HepG2 (cell line): Measurements from ENCODE around the gene NOL8. TPM values are rescaled to one million over a fixed set of nuclear protein-coding genes. Genes with fewer than 3 reads are reported as not detected.

ENCODE experiments used
- ATAC-seq: fragments of 200-7000 bp; cut with Tn5 transposase; 3 replicates; pipeline ENCODE4 v1.9.1; 2020; ENCODE audit warnings: mild to moderate bottlenecking, moderate library complexity
- BruUV-seq: library from RNA; stranded (reverse); fragments of 400-500 nt; replicated peaks from 2 replicates; lab custom pipeline; 2021; lab: Mats Ljungman, UMichigan
- CTCF ChIA-PET: fragments of 300-600 bp; formaldehyde crosslinking; extraction: SDS; loops from one replicate; lab custom pipeline; 2021; ENCODE audit warnings: low total read pairs, inconsistent platforms, low intra/inter-chr PET ratio; lab: Yijun Ruan, JAX
- POLR2A ChIA-PET: fragments of 350-600 bp; sonication (Branson Sonifier 250); formaldehyde crosslinking; loops from one replicate; lab custom pipeline; 2020; ENCODE audit warnings: antibody characterized with exemption, inconsistent platforms; lab: Yijun Ruan, JAX
- DNase-seq: peaks from one replicate; pipeline ENCODE4 v3.0.0-alpha.2; 2015; ENCODE audit warnings: low spot score
- FAIRE-seq: peaks from 3 replicates; lab custom pipeline; 2011; peaks lifted over from hg19 to GRCh38; lab: Jason Lieb, UNC
- H2AFZ ChIP-seq: one replicate; pipeline ENCODE4 v1.6.1; 2011; ENCODE audit warnings: low read length, inconsistent platforms
- H3K27ac ChIP-seq: fragments of 300-600 bp; 3 replicates; pipeline ENCODE4 v1.8.0; 2011; ENCODE audit warnings: mixed run types, mild to moderate bottlenecking, mixed read lengths, low read length, inconsistent platforms; ENCODE audit not compliant: insufficient read depth; ENCODE audit errors: extremely low read length
- H3K27me3 ChIP-seq, 2 experiments: fragments of 200-600 bp in 1 of 2; 2 replicates in 1 of 2; 3 replicates in 1 of 2; pipeline versions ENCODE4 v1.6.0 to v1.8.0; 2011; ENCODE audit warnings: low read length in 2 of 2, mild to moderate bottlenecking in 2 of 2, moderate library complexity in 2 of 2, inconsistent platforms in 1 of 2; ENCODE audit not compliant: insufficient read depth in 2 of 2, control insufficient read depth in 1 of 2
- H3K36me3 ChIP-seq, 2 experiments: fragments of 200-600 bp in 1 of 2; replicated peaks in 1 of 2; 2 replicates in 1 of 2; 3 replicates in 1 of 2; pipeline versions ENCODE4 v1.5.1 to v1.8.0; 2011; ENCODE audit warnings: low read length in 2 of 2, inconsistent platforms in 1 of 2; ENCODE audit not compliant: insufficient read depth in 2 of 2, control insufficient read depth in 1 of 2
- H3K4me1 ChIP-seq: 2 replicates; pipeline ENCODE4 v1.5.1; 2012; ENCODE audit warnings: low read length, inconsistent platforms; ENCODE audit not compliant: insufficient read depth
- H3K4me2 ChIP-seq: 2 replicates; pipeline ENCODE4 v1.6.0; 2011; ENCODE audit warnings: low read depth, low read length, inconsistent platforms
- H3K4me3 ChIP-seq, 3 experiments: fragments of 200-600 bp in 1 of 3; sonication (generic), shearing (Covaris generic) in 1 of 3; replicated peaks in 1 of 3; 2 replicates each; pipeline ENCODE4 v1.5.1; 2011 to 2016; ENCODE audit warnings: low read length in 3 of 3, inconsistent platforms in 2 of 3, low read depth in 2 of 3, mild to moderate bottlenecking in 2 of 3, control low read depth in 1 of 3, mixed read lengths in 1 of 3; ENCODE audit not compliant: insufficient read depth in 1 of 3
- H3K79me2 ChIP-seq: one replicate; pipeline ENCODE4 v1.6.1; 2011; ENCODE audit warnings: low read length, inconsistent platforms; ENCODE audit not compliant: insufficient read depth
- H3K9ac ChIP-seq: 2 replicates; pipeline ENCODE4 v1.6.0; 2011; ENCODE audit warnings: mild to moderate bottlenecking, low read depth, low read length, inconsistent platforms; ENCODE audit not compliant: insufficient read depth
- H3K9me3 ChIP-seq: 2 replicates; pipeline ENCODE4 v1.5.1; 2012; ENCODE audit warnings: mild to moderate bottlenecking, low read length
- H4K20me1 ChIP-seq: 2 replicates; pipeline ENCODE4 v1.6.0; 2011; ENCODE audit warnings: inconsistent platforms, mild to moderate bottlenecking, low read length, moderate library complexity; ENCODE audit not compliant: insufficient read depth
- CERS6 ChIP-seq: sonication (generic); formaldehyde crosslinking; IDR thresholded peaks from 2 replicates; pipeline ENCODE4 v1.5.0; 2020; ENCODE audit warnings: missing genetic modification reagents
- FIP1L1 ChIP-seq: fragments of 200-400 bp; formaldehyde crosslinking; IDR thresholded peaks from 2 replicates; pipeline ENCODE4 v1.6.1; 2018; ENCODE audit warnings: low read depth, mild to moderate bottlenecking, low read length, moderate library complexity, borderline replicate concordance; ENCODE audit not compliant: insufficient read depth
- FOXP1 ChIP-seq, 2 experiments: fragments of 450-650 bp in 1 of 2; IDR thresholded peaks; 2 replicates each; pipeline ENCODE4 v1.6.1; 2017 to 2018; ENCODE audit warnings: antibody characterized with exemption in 1 of 2
- MIXL1 ChIP-seq: IDR thresholded peaks from 2 replicates; pipeline ENCODE4 v1.6.1; 2016
- SNRNP70 ChIP-seq: fragments of 200-400 bp; formaldehyde crosslinking; IDR thresholded peaks from 2 replicates; pipeline ENCODE4 v1.6.1; 2017; ENCODE audit warnings: mild to moderate bottlenecking, low read depth, low read length, moderate library complexity
- SP1 ChIP-seq, 2 experiments: fragments of 450-650 bp in 1 of 2; sonication (generic) in 1 of 2; formaldehyde crosslinking in 1 of 2; IDR thresholded peaks; 2 replicates each; pipeline versions ENCODE4 v1.4.0 to v1.6.1; 2016 to 2020; ENCODE audit warnings: missing genetic modification reagents in 1 of 2
- ZFP82 ChIP-seq: sonication (generic); formaldehyde crosslinking; IDR thresholded peaks from 2 replicates; pipeline ENCODE4 v1.5.1; 2020; ENCODE audit warnings: mild to moderate bottlenecking, missing genetic modification reagents, borderline replicate concordance
- ZMAT3 ChIP-seq: sonication (generic); formaldehyde crosslinking; conservative IDR thresholded peaks from 2 replicates; pipeline ENCODE4 v1.7.0; 2021; ENCODE audit warnings: missing genetic modification reagents
- ZNF670 ChIP-seq: sonication (generic); formaldehyde crosslinking; IDR thresholded peaks from 2 replicates; pipeline ENCODE4 v1.8.0; 2022; ENCODE audit warnings: mild to moderate bottlenecking, missing genetic modification reagents, borderline replicate concordance
- WGBS: methylation state at CpG from one replicate; pipeline ENCODE4 v1.1.6; 2017; ENCODE audit warnings: low lambda C conversion rate; 5-methylcytosine and 5-hydroxymethylcytosine counted together
- in situ Hi-C: cut with HindIII; loops from 2 replicates; pipeline ENCODE4 v1.10.0; 2017; ENCODE audit warnings: low pct_unique_long_range_greater_than_20kb; ENCODE audit not compliant: extremely low pct_ligation_motif_present
- intact Hi-C: fragments of 100-400 bp; cut with micrococcal nuclease; formaldehyde crosslinking; loops from one replicate; pipeline ENCODE4 v1.10.0; 2022; ENCODE audit not compliant: unreplicated experiment
- polyA plus RNA-seq, 8 experiments: library from polyadenylated mRNA; depleted of rRNA in 3 of 8; stranded (reverse) in 7 of 8; unstranded in 1 of 8; fragments of >200 nt; fragmentation: Illumina TruSeq in 4 of 8; extraction: Trizol in 4 of 8; gene quantifications; 2 replicates each; pipeline versions ENCODE4 v1.2.1 to v1.2.3, GENCODE V29; 2011 to 2016; ENCODE audit warnings: low read depth in 4 of 8, missing spikeins in 1 of 8, mixed read lengths in 1 of 8; ENCODE audit not compliant: insufficient read depth in 1 of 8
- total RNA-seq, 5 experiments: library from RNA; depleted of rRNA; stranded (reverse); fragments of >200 nt; fragmentation: Illumina TruSeq; extraction: Trizol; gene quantifications; 2 replicates each; pipeline ENCODE4 v1.2.3, GENCODE V29; 2016; ENCODE audit warnings: low read depth in 1 of 5
- TF ChIP-seq, protein P1 (sequence below): sonication (generic); formaldehyde crosslinking; IDR thresholded peaks from 2 replicates; pipeline ENCODE4 v1.9.0; 2021; ENCODE audit warnings: missing genetic modification reagents, mild to moderate bottlenecking, borderline replicate concordance
- TF ChIP-seq, protein P2 (sequence below): sonication (generic); formaldehyde crosslinking; IDR thresholded peaks from 2 replicates; pipeline ENCODE4 v1.4.0; 2020; ENCODE audit warnings: missing genetic modification reagents

The NOL8 gene
- total and polyA plus RNA-seq, 2 of the 13 experiments (the other 11 are each of a cell fraction or from before 2014, with no cell fraction given) = 12.8 to 36.3 TPM

DNA sequence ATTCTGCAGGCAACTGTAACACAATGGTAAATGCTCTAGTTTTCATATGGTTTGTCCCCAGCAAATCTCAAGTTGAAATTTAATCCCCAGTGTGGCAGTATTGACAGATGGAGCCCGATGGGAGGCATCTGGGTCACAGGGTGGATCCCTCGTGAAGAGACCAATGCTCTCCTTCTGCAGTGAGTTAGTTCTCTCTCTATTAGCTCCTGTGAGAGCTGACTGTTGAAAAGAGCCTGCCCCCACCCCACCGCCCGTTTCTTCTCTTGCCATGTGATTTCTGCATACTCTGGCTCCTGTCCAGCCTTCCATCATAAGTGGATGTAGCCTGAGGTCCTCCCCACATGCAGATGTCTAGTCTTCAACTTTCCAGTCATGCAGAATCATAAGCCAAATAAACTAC is 58.7 kb downstream of the NOL8 start:
- no TSS peak for BruUV-seq
- intact Hi-C loops (no loop called here), in situ Hi-C loops (no loop called here)
- no peak for DNase-seq
- Histone ChIP-seq H2AFZ (no peak overlapping the region), H3K79me2 (peaks cover 2% of the 10 kb centered on the region), H3K9me3 (no peaks in the 10 kb centered on the region), H3K36me3 (peaks cover 49 to 98% of the 10 kb centered on the region in 2 experiments)
- ATAC-seq = no peak
- no peak for TF ChIP-seq FIP1L1
- TF ChIP-seq ZMAT3 (CRISPR knock-in tag) = no peak
- TF ChIP-seq, protein P1, sequence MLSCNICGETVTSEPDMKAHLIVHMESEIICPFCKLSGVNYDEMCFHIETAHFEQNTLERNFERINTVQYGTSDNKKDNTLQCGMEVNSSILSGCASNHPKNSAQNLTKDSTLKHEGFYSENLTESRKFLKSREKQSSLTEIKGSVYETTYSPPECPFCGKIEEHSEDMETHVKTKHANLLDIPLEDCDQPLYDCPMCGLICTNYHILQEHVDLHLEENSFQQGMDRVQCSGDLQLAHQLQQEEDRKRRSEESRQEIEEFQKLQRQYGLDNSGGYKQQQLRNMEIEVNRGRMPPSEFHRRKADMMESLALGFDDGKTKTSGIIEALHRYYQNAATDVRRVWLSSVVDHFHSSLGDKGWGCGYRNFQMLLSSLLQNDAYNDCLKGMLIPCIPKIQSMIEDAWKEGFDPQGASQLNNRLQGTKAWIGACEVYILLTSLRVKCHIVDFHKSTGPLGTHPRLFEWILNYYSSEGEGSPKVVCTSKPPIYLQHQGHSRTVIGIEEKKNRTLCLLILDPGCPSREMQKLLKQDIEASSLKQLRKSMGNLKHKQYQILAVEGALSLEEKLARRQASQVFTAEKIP (CRISPR knock-in tag) = no peak
- no peak for TF ChIP-seq MIXL1
- TF ChIP-seq FOXP1 (IDR thresholded peaks at IDR 0.05) = no peak
- TF ChIP-seq FOXP1 (CRISPR knock-in tag; IDR thresholded peaks at IDR 0.05) = no peak
- TF ChIP-seq SP1 (IDR thresholded peaks at IDR 0.05) = no peak
- no peak for TF ChIP-seq SP1 (CRISPR knock-in tag; IDR thresholded peaks at IDR 0.05)
- no peak for TF ChIP-seq SNRNP70
- TF ChIP-seq ZNF670 = no peak
- TF ChIP-seq ZFP82 = no peak
- TF ChIP-seq, protein P2, sequence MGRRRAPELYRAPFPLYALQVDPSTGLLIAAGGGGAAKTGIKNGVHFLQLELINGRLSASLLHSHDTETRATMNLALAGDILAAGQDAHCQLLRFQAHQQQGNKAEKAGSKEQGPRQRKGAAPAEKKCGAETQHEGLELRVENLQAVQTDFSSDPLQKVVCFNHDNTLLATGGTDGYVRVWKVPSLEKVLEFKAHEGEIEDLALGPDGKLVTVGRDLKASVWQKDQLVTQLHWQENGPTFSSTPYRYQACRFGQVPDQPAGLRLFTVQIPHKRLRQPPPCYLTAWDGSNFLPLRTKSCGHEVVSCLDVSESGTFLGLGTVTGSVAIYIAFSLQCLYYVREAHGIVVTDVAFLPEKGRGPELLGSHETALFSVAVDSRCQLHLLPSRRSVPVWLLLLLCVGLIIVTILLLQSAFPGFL (CRISPR knock-in tag) = no peak
- TF ChIP-seq CERS6 (CRISPR knock-in tag) = no peak
- TF ChIP-seq, all 625 proteins: peak for 0
- ChIA-PET POLR2A (interaction anchor here (0.8 to 1.5 kb wide), 3 partner anchors 12 to 26 kb away, joined by 3 read pairs; no protein-coding TSS in a partner anchor), CTCF (no interaction called here)
- FAIRE-seq = no peak
- Histone ChIP-seq H3K4me3 (no peak overlapping the region), H3K4me2 (no peak overlapping the region), H3K27me3 (no peaks in the 10 kb centered on the region), H4K20me1 (peaks cover 12% of the 10 kb centered on the region; the same call in 1 of the 2 replicates), H3K27ac (no peak overlapping the region), H3K9ac (no peak overlapping the region), H3K4me1 (no peaks in the 10 kb centered on the region)
- WGBS = 98% methylated on average over 4 of the region's 4 CpGs
